Stimulated activated CD8-positive, alpha-beta memory T cell treated with anti-CD3 and anti-CD28 coated beads, Interleukin-12 subunit alpha, Interleukin-12 subunit beta, amount 100 ng/mL, for 1 hour (primary cell): ENCODE results near the gene PRKCA.
"Not testable (repeated sequence)": the region's sequence is repeated elsewhere in the genome, so short reads cannot be mapped to it uniquely, and the experiment has no call there.

Source experiments
- DNase-seq: peaks from one replicate; pipeline ENCODE4 v3.0.0-alpha.2; 2020; ENCODE audit warnings: low read depth

Gene PRKCA

DNA sequence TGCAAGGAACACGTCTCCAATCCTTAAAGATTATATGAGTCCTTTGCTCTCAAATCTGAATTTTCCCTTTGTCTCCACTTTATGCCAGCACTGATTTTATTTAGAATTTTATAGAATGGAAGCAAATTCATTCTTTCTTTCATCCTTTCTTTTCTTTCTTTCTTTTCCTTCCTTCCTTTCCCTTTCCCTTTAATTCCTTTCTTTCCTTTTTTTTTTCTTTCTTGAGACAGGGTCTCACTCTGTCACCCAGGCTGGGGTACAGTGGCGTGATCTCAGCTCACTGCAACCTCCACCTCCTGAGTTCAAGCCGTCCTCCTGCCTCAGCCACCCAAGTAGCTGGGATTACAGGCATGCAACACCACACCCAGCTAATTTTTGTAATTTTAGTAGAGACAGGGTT, 187.2 kb downstream of the PRKCA start:
- not testable (repeated sequence) for DNase-seq

GRCh38 chr17:66491213-66491612, 188.8 kb downstream of the PRKCA start:
- no peak for DNase-seq

DNA sequence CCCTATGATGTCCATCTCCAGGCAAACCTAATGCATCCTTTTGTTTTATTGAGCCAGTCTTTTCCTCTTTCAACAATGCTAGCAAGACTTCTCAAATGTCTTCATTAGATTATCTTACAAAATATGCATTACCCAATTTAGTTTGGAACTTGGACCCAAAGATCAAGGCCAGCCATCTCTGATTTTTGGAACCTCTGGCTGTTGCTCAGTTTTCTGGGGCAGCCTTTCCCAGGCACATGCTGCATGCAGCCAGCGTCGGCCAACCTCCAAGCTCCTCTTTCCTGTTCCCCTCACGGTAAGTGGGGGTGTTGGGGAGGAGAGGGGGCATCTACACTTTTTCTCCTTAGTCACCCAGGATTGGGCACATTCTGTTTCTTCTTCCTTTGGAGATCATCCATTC, 189.3 kb downstream of the PRKCA start:
- no peak for DNase-seq

- DNase-seq: no peak
Observed at GRCh38 chr17:66492080-66492479, 189.7 kb downstream of the PRKCA start.

DNA sequence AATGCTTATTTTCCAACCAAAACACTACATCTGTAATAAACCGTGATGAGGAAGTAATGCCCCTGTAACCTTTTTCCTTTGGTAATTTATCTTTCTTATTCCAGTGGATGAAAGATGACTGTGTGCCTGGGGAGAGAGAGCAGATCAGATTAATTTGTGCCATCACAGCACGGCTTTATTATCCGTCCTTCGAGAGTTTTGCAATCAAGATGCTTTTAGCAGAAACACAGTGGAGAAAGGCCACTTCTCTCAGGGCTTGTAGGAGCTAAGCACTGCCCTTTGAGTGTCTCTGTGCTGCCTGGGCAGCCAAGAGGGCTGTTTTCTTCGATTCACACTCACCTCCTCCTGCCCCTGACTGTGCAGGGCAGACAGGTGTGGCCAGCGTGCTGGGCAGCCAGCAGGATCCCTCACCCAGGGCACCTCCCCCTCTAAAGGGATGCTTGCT, 190.2 kb downstream of the PRKCA start:
- no peak for DNase-seq

DNA sequence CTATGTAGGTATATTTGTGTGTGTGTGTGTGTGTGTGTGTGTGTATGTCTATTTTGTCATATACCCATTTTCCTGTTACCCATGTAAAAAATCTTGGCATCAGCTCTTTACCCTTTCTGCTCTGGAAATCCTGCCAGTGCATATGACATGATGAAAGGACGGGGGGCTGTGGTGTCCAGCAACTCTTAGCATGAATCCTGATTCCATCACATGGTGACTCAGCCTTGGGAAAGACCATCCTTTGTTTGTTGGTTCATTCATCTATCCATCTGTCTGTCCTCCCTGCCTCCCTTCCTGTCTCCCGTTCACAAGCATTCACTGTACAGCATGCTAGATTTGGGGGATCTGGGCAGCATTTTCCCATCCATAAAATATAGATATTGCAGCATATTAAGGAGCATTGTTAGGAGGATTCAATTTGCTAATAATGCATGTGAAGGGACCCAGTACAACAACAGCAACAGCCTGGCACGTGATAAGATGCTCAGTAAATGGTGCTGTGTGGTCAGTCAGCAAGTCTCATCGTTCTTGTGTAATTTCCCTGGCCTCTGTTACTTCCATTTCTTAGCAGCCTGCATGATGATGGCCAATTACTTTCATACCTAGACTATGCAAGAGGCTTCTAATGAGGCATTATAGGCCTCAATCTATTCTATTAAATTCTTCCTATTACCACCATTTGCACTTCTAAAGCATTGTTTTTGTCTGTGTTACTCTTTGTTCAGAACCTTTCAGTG, 191.0 kb downstream of the PRKCA start:
- no peak for DNase-seq

GRCh38 chr17:66494023-66494803, 191.8 kb downstream of the PRKCA start:
- DNase-seq: no peak

GRCh38 chr17:66495035-66495434, 192.6 kb downstream of the PRKCA start:
- no peak for DNase-seq

DNA sequence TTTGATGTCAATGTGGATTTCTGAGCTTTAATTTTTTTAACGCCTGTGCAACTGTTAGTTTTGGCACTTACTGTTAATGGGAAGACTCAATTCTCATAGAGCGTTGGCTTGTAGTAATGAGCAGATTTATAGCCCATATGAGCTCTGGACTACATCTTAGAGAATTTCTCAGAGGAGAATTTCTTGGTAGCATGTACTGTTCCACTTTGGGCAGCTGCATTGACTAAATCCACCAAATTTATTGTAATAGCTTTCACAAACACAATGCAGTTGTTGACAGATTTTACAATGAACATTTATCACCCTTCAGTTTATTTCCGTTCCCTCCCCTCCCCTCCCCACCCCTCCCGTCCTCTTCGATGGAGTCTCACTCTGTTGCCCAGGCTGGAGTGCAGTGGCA, 193.9 kb downstream of the PRKCA start:
- DNase-seq: no peak

DNA sequence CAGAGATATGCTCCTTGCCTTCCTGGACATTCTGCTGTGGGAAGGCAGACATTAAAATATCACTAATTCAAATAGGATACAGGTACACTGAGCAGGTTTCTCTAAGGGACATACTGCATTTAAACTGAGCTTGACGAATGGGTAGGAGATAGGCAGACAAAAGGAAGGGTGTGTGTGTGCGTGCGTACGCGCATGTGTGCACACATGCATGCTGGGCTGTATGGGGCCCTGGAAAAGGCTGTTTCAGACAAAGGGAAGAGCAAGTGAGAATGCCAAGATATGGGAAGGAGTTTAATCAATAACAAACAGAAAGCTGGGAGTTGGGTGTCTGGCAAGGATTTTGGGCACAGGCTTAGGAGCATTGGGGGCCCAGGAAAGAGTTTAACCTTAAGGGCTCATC, 196.2 kb downstream of the PRKCA start:
- no peak for DNase-seq

DNA sequence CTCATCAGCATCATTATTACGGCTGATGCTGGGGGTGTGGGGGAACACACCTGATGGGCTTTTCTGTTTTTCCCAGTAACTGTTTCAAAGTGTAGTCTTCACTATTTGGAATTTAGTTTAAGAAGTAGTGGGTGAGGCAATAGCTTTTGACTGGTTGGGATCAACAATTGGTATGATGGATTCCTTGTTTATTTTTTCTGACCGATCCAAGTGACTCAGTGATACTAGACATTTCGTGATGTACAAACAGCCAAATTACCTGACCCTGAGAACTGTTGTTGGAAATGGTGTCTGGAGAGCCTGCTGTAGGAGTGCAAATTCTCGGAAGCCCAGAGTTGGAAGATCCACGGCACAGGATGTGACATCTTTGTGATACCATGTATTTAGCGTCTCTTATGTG, 204.2 kb downstream of the PRKCA start:
- DNase-seq: no peak

GRCh38 chr17:66507103-66507923, 204.9 kb downstream of the PRKCA start:
- DNase-seq: no peak

- DNase-seq: no peak
Observed at GRCh38 chr17:66507982-66508760, 205.8 kb downstream of the PRKCA start.

DNA sequence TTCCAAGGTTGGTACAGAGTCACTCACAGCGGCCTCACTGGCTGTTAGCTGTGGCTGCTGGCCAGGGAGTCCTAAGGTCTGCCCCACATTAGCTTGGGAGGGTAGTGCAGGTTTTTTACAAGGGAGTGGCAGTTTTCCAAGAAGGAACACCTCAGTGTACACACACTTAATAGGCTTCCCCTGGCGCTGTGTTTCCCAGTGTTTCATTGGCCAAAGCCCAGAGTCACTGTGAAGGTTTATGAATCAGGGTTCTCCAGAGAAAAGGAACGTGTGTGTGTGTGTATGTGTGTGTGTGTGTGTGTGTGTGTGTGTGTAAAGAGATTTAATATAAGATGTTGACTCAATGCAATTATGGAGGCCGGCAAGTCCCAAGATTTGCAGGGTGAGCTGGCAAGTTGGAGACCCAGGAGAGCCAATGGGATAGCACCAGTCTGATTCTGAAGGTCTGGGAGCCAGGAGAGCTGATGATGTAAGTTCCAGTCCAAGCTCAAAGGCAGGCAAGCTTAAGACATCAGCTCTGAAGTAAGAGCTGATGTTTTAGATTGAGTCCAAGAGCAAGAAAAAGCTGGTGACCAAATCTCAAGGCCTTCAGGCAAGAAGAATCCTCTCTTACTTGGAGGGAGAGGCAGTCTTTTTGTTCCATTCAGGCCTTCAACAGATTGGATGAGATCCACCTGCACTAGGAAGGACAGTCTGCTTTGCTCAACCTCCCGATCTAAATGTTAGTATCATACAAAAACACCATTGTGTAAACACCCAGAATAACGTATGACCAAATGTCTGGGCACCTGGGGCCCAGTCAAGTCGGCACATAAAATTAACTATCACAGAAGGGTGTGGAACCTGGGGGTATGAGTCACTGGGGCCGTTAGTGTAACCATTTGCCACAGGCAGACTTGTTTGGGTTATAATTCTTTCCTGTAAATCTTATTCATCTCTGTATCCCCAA, 206.8 kb downstream of the PRKCA start:
- no peak for DNase-seq

GRCh38 chr17:66509926-66510325, 207.5 kb downstream of the PRKCA start:
- no peak for DNase-seq

DNA sequence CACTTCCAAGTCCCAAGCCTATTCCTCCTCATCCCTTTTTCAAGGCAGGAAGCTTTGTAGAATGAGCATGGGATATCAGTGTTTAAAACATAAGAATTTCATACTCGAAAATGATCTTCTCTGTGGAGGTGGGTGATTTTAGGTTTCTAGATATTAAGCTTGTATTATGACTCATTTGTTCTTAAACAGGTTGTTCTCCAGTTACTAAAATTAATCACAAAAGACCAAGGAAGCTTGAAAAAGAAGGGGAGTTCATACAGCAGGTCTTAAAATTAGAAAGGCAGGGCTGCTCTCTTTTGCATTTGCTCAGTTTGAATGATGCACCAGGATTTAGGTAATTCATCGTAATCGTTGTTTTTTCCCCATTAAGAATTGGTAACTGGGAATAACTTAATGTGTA, 208.7 kb downstream of the PRKCA start:
- DNase-seq: no peak

DNA sequence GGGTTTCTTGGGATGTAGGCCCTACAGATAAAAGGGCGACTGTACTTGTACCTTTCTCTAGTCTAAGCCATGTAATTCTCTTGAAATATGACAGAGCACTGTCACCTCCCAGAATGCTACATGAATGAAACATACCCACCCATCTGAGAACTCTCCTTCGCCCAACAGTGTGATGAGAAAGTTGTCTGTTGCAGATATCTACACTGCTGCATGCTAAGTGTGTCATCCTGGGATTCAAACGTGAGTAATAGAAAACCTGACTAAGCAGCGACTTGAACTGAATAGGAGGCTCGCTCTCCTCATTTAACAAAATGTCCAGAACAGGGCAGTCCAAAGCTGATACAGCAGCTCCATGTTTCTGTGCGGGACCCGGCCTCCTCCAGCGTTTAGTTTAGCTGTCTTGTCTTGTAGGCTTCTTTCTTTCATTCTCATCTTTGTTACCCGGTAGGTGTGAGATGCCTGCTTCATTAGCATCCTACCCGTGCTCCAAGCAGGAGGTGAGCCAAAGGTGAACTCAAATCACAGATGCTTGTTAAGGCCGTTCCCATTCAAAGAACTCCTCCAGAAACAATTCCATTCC, 211.9 kb downstream of the PRKCA start:
- no peak for DNase-seq

- no peak for DNase-seq
Observed at GRCh38 chr17:66515974-66516373, 213.6 kb downstream of the PRKCA start.

- no peak for DNase-seq
Observed at GRCh38 chr17:66517336-66518009, 215.1 kb downstream of the PRKCA start.

DNA sequence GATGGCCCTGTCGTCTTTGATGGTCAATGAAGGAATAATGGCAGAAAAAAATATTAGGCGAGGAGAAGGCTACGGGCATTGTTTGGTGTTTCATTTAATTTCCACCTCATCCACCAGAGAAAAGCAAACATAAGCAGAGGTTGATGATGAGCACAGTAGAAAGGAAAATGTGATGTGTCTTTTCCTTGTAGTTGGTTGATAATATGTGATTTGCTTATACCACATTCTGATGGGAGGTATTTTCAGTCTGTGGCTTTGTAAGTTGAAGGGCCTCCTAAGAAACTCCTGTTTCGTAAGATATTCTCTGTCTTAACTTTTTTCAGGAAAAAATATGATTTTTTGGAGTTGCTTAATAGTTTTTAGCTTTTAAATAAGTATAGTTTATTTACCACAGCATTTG, 215.7 kb downstream of the PRKCA start:
- no peak for DNase-seq
